T-cell (primary cell): ENCODE data around the gene ABCC10. TPM values are rescaled to one million over a fixed set of nuclear protein-coding genes. Genes with fewer than 3 reads are reported as not detected.
"Not testable (repeated sequence)": the region's sequence is repeated elsewhere in the genome, so short reads cannot be mapped to it uniquely, and the experiment has no call there.

Source experiments
- ATAC-seq, 4 experiments: fragments of 200-7000 bp in 3 of 4; fragments of 150-1000 bp in 1 of 4; cut with Tn5 transposase; replicated peaks in 1 of 4; 1 replicate in 3 of 4; 2 replicates in 1 of 4; pipeline ENCODE4 v1.10.0; 2021; ENCODE audit warnings: moderate library complexity in 3 of 4, mild to moderate bottlenecking in 2 of 4, moderate number of reproducible peaks in 1 of 4
- CTCF ChIA-PET, 2 donors: fragments of 300-600 bp; sonication (Branson Sonifier 250); formaldehyde crosslinking; loops; one replicate each; lab custom pipeline; 2022; ENCODE audit warnings: antibody characterized with exemption in 2 of 2; lab: Charles Lee
- POLR2A ChIA-PET, 2 donors: fragments of 300-600 bp; sonication (Branson Sonifier 250); formaldehyde crosslinking; loops; one replicate each; lab custom pipeline; 2022; ENCODE audit warnings: antibody characterized with exemption in 2 of 2; lab: Charles Lee
- DNase-seq, 35 experiments: peaks; one replicate each; pipeline versions ENCODE4 v3.0.0 to v3.0.0-alpha.2; 2013 to 2023
- H3K27ac ChIP-seq: one replicate; pipeline ENCODE4 v1.5.1; 2013; ENCODE audit warnings: low read length
- H3K27me3 ChIP-seq, 2 experiments: replicated peaks in 1 of 2; 1 replicate in 1 of 2; 2 replicates in 1 of 2; pipeline versions ENCODE4 v1.6.1 to v1.7.0; 2013; ENCODE audit warnings: low read length in 1 of 2, mixed read lengths in 1 of 2; ENCODE audit not compliant: control insufficient read depth in 2 of 2, insufficient read depth in 2 of 2; ENCODE audit errors: extremely low read depth in 1 of 2
- H3K36me3 ChIP-seq, 2 donors: 1 replicate in 1 of 2; 2 replicates in 1 of 2; pipeline versions ENCODE4 v1.6.1 to v1.7.0; 2013; ENCODE audit warnings: low read length in 1 of 2; ENCODE audit not compliant: control insufficient read depth in 2 of 2, insufficient read depth in 1 of 2; ENCODE audit errors: extremely low read depth in 1 of 2
- H3K4me1 ChIP-seq, 2 experiments: 1 replicate in 1 of 2; 2 replicates in 1 of 2; pipeline versions ENCODE4 v1.6.1 to v1.7.0; 2013; ENCODE audit warnings: low read length in 2 of 2, mixed read lengths in 1 of 2; ENCODE audit not compliant: insufficient read depth in 2 of 2, control insufficient read depth in 1 of 2; ENCODE audit errors: extremely low read depth in 1 of 2
- H3K4me3 ChIP-seq, 2 donors: 1 replicate in 1 of 2; 2 replicates in 1 of 2; pipeline versions ENCODE4 v1.5.1 to v1.7.0; 2013; ENCODE audit warnings: mild to moderate bottlenecking in 2 of 2, low read length in 1 of 2, moderate library complexity in 1 of 2; ENCODE audit not compliant: control insufficient read depth in 1 of 2; ENCODE audit errors: extremely low read depth in 1 of 2
- H3K9me3 ChIP-seq: 2 replicates; pipeline ENCODE4 v1.7.0; 2013
- H3K27ac Mint-ChIP-seq, 2 donors: one replicate each; pipeline ENCODE4 v1.8.0; 2020 to 2021; ENCODE audit warnings: mild to moderate bottlenecking in 2 of 2, mixed read lengths in 2 of 2
- H3K27me3 Mint-ChIP-seq, 2 donors: one replicate each; pipeline ENCODE4 v1.8.0; 2021 to 2022; ENCODE audit warnings: mixed read lengths in 2 of 2
- H3K36me3 Mint-ChIP-seq: one replicate; pipeline ENCODE4 v1.8.0; 2021; ENCODE audit warnings: mixed read lengths
- H3K4me1 Mint-ChIP-seq, 3 donors: one replicate each; pipeline ENCODE4 v1.8.0; 2020 to 2022; ENCODE audit warnings: mixed read lengths in 3 of 3, mild to moderate bottlenecking in 1 of 3
- H3K4me3 Mint-ChIP-seq, 3 donors: one replicate each; pipeline ENCODE4 v1.8.0; 2020 to 2022; ENCODE audit warnings: mild to moderate bottlenecking in 3 of 3, mixed read lengths in 3 of 3, moderate library complexity in 3 of 3
- H3K9me3 Mint-ChIP-seq, 3 donors: one replicate each; pipeline ENCODE4 v1.8.0; 2020 to 2022; ENCODE audit warnings: mixed read lengths in 3 of 3
- WGBS: methylation state at CpG from one replicate; pipeline ENCODE4 v1.1.5; 2013; ENCODE audit warnings: missing lambda C conversion rate; ENCODE audit not compliant: insufficient coverage; 5-methylcytosine and 5-hydroxymethylcytosine counted together
- total RNA-seq, 35 experiments: library from RNA in 6 of 35; stranded (reverse) in 6 of 35; fragments of 120-200 nt in 1 of 35; gene quantifications; one replicate each; pipeline versions ENCODE4 v1.2.1 to v1.2.4 and lab custom pipeline; 2013 to 2026

ABCC10 gene
- total RNA-seq, 5 donors from 2014 or later (not counting 1 experiment from before 2014, with no cell fraction given), result 57.8 to 85.4 (median 75.5) TPM

- Histone ChIP-seq H3K27me3 (no peaks in the 10 kb centered on the region), H3K9me3 (no peaks in the 10 kb centered on the region), H3K36me3 (peaks cover 8 to 43% of the 10 kb centered on the region in 2 donors), H3K4me1 (peaks cover 4 to 36% of the 10 kb centered on the region in 2 experiments), H3K27ac (no peak overlapping the region), H3K4me3 (no peak overlapping the region)
- no peak overlapping the region for H3K4me3 Mint-ChIP-seq
- DNase-seq (no peak), ATAC-seq (no peak)
- H3K27ac Mint-ChIP-seq, result no peak overlapping the region
- H3K4me1 Mint-ChIP-seq, result peaks cover 32 to 37% (median 33%) of the 10 kb centered on the region in 3 donors
- H3K9me3 Mint-ChIP-seq, result no peaks in the 10 kb centered on the region
- POLR2A ChIA-PET, result no interaction called here
- CTCF ChIA-PET, result interaction anchor here in 1 of 2 donors (1.1 kb wide), 1 partner anchor 243 kb away, joined by 3 read pairs; no protein-coding TSS in a partner anchor
- H3K27me3 Mint-ChIP-seq, result no peaks in the 10 kb centered on the region
- peaks cover 33% of the 10 kb centered on the region for H3K36me3 Mint-ChIP-seq
- 100% methylated on average over 1 of the region's 6 CpGs for WGBS
These were observed 69.7 kb downstream of the ABCC10 start for GRCh38 chr6:43497129-43497396.

- H3K27ac ChIP-seq, result no peak overlapping the region
- no peaks in the 10 kb centered on the region for H3K27me3 ChIP-seq
- Mint-ChIP-seq H3K9me3 (no peaks in the 10 kb centered on the region), H3K36me3 (peaks cover 39% of the 10 kb centered on the region), H3K4me3 (no peak overlapping the region), H3K27ac (no peak overlapping the region), H3K27me3 (no peaks in the 10 kb centered on the region), H3K4me1 (peaks cover 28 to 31% (median 28%) of the 10 kb centered on the region in 3 donors)
- H3K9me3 ChIP-seq, result no peaks in the 10 kb centered on the region
- WGBS, result 96% methylated on average over 8 of the region's 12 CpGs
- CTCF ChIA-PET, result no interaction called here
- H3K4me3 ChIP-seq, result no peak overlapping the region
- DNase-seq (no peak), ATAC-seq (no peak)
- POLR2A ChIA-PET, result no interaction called here
- H3K4me1 ChIP-seq, result peaks cover 4 to 30% of the 10 kb centered on the region in 2 experiments
- H3K36me3 ChIP-seq, result peaks cover 14 to 45% of the 10 kb centered on the region in 2 donors
These were observed 70.3 kb downstream of the ABCC10 start for GRCh38 chr6:43497689-43498088.

- peaks cover 39% of the 10 kb centered on the region for H3K36me3 Mint-ChIP-seq
- 94% methylated on average over 5 of the region's 5 CpGs for WGBS
- H3K9me3 Mint-ChIP-seq, H3K27me3 ChIP-seq, H3K4me3 Mint-ChIP-seq, H3K27me3 Mint-ChIP-seq, ATAC-seq, H3K27ac Mint-ChIP-seq, H3K4me3 ChIP-seq, H3K9me3 ChIP-seq, DNase-seq, POLR2A ChIA-PET, H3K27ac ChIP-seq: not testable (repeated sequence)
- H3K4me1 ChIP-seq, result peaks cover 4 to 29% of the 10 kb centered on the region in 2 experiments
- CTCF ChIA-PET, result interaction anchor here in 1 of 2 donors (0.5 to 0.6 kb wide), 2 partner anchors 40 to 926 kb away, joined by 4 to 6 read pairs; no protein-coding TSS in a partner anchor
- peaks cover 15 to 51% of the 10 kb centered on the region in 2 donors for H3K36me3 ChIP-seq
- H3K4me1 Mint-ChIP-seq, result peaks cover 23 to 25% (median 24%) of the 10 kb centered on the region in 3 donors
These were observed 71.0 kb downstream of the ABCC10 start for GRCh38 chr6:43498291-43498690.

- H3K4me3 ChIP-seq, result no peak overlapping the region
- DNase-seq (no peak), ATAC-seq (no peak)
- Mint-ChIP-seq H3K9me3 (no peaks in the 10 kb centered on the region), H3K36me3 (peaks cover 46% of the 10 kb centered on the region), H3K27ac (no peak overlapping the region), H3K4me1 (peaks cover 15 to 17% (median 17%) of the 10 kb centered on the region in 3 donors), H3K27me3 (no peaks in the 10 kb centered on the region), H3K4me3 (no peak overlapping the region)
- ChIA-PET CTCF (interaction anchor here in 1 of 2 donors (0.6 kb wide), 1 partner anchor 927 kb away, joined by 4 read pairs; no protein-coding TSS in a partner anchor), POLR2A (interaction anchor here in 1 of 2 donors (0.5 kb wide), 1 partner anchor 1037 kb away, joined by 5 read pairs; no protein-coding TSS in a partner anchor)
- peaks cover 4 to 22% of the 10 kb centered on the region in 2 experiments for H3K4me1 ChIP-seq
- peaks cover 15 to 57% of the 10 kb centered on the region in 2 donors for H3K36me3 ChIP-seq
- no peaks in the 10 kb centered on the region for H3K27me3 ChIP-seq
- no peak overlapping the region for H3K27ac ChIP-seq
- no peaks in the 10 kb centered on the region for H3K9me3 ChIP-seq
- WGBS, result 97% methylated on average over 12 of the region's 12 CpGs
These were observed 71.9 kb downstream of the ABCC10 start for GRCh38 chr6:43499028-43499815.

Other genes with a start within 250 kb of the ABCC10 start
- 100 to 1,000 TPM in 1 of 5 donors, 10 to 100 TPM in 4; 92.5 to 107 (median 96.5) TPM for gene CUL9, start 245.3 kb upstream of the ABCC10 start, total RNA-seq
- gene DNPH1, start 198.1 kb upstream of the ABCC10 start, total RNA-seq, result 10 to 100 TPM; 28.5 to 76.1 (median 57.5) TPM
- gene TTBK1, start 184.1 kb upstream of the ABCC10 start, total RNA-seq, result under 1 TPM in 2 of 5 donors, not detected in 3; 0.03 to 0.07 TPM
- not detected for gene SLC22A7, start 129.3 kb upstream of the ABCC10 start, total RNA-seq
- gene CRIP3, start 118.7 kb upstream of the ABCC10 start, total RNA-seq, result 1 to 10 TPM; 1.3 to 4.2 (median 2.8) TPM
- 10 to 100 TPM; 24.3 to 33.5 (median 26.2) TPM for gene ZNF318, start 57.9 kb upstream of the ABCC10 start, total RNA-seq
- 1 to 10 TPM in 4 of 5 donors, under 1 TPM in 1; 0.47 to 2.1 (median 1.4) TPM for gene DLK2, start 28.0 kb downstream of the ABCC10 start, total RNA-seq
- 10 to 100 TPM; 30.8 to 51.9 (median 50.6) TPM for gene TJAP1, start 50.0 kb downstream of the ABCC10 start, total RNA-seq
- gene LRRC73, start 82.8 kb downstream of the ABCC10 start, total RNA-seq, result under 1 TPM in 3 of 5 donors, not detected in 2; 0.53 to 0.95 (median 0.76) TPM
- 10 to 100 TPM; 43.7 to 85.0 (median 80.0) TPM for gene YIPF3, start 89.4 kb downstream of the ABCC10 start, total RNA-seq
- gene POLR1C, start 89.5 kb downstream of the ABCC10 start, total RNA-seq, result 10 to 100 TPM; 42.3 to 49.8 (median 46.1) TPM
- gene XPO5, start 148.5 kb downstream of the ABCC10 start, total RNA-seq, result 10 to 100 TPM; 48.2 to 51.4 (median 50.3) TPM
- 10 to 100 TPM; 14.4 to 38.5 (median 25.6) TPM for gene POLH, start 148.6 kb downstream of the ABCC10 start, total RNA-seq
- gene GTPBP2, start 201.7 kb downstream of the ABCC10 start, total RNA-seq, result 10 to 100 TPM; 58.4 to 87.0 (median 75.2) TPM
- gene MAD2L1BP, start 208.3 kb downstream of the ABCC10 start, total RNA-seq, result 10 to 100 TPM; 16.6 to 32.1 (median 28.9) TPM
- gene RSPH9, start 217.5 kb downstream of the ABCC10 start, total RNA-seq, result not detected